ENCODE results near the gene PRKCA.
"Not testable (repeated sequence)": the region's sequence is repeated elsewhere in the genome, so short reads cannot be mapped to it uniquely, and the experiment has no call there.

PRKCA gene

DNA sequence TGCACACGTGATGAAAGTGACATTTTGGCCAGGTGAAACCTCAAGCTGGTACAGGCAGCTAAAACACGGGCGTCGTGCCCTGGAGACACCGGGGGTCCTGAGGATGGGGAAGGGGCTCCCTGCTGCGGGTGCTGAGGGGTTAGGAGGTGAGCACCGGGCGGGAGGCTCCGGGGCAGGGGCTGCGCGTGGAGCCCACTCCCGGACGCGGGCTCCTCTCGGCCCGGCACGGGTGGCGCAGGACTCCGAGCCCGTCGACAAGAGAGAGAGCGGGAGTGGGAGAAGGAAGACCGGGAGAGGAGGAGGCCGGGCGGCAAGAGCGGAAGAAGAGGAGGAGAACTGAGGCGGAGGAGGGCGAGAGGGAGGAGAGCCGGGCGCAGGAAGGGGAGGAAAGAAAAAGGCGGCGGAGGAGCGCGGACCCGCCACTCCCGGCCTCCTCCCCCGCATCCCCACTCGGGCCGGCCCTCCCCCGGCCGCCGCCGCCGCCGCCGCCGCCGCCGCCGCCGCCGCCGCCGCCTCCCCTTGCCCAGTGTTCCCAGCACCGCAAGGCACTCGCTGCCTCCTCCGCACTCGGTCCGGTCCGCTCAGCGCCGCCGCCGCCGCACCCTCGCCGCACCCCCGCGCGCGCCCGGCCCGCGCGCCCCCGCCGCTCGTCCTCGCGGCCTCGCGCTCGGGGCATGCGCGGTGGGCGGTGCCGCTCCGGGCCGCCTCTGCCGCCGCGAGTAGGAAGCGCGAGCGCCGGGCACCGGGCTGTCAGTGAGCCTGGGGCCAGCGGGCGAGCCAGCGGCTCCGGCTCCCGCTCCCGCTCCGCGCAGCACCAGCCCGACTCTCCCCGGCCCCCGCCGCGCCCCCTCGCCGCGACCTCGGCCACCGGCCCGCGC, at the start of gene PRKCA:
Gene PRKCA, plus strand, starts transcription at position 750 of the 878 bp plus-strand sequence.
- DNase-seq = peak; percentile 71

DNA sequence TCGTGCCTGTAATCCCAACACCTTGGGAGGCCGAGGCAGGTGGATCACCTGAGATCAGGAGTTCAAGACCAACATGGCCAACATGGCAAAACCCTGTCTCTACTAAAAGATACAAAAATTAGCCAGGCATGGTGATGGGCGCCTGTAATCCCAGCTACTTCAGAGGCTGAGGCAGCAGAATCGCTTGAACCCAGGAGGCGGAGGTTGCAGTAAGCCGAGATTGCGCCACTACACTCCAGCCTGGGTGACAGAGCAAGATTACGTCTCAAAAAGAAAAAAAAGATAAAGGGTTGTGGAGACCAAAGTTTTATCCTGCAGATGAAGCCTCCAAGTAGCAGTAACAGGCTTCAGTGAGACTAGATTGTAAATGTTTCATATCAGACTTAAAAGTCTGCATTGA, 49.0 kb upstream of the PRKCA start:
- not testable (repeated sequence) for DNase-seq

DNA sequence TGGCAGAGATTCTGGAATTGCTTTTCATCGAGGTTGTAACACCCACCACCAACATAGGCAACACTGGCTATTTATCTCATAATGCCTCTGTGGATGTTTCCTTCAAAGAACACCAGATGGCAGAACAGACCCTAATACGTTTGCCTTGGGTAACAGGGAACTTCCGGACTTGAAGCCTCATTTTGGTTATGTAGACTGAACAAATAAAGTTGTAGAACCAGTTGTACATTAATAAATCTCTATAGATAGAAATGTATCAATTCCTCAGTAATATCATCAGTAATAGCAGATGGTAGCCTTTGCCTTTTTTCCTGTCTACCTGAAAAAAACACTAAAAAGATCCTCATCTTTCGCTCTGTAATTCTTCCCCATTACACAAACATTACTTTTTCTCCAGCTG, 47.3 kb upstream of the PRKCA start:
- peak; percentile 34 for DNase-seq

DNA sequence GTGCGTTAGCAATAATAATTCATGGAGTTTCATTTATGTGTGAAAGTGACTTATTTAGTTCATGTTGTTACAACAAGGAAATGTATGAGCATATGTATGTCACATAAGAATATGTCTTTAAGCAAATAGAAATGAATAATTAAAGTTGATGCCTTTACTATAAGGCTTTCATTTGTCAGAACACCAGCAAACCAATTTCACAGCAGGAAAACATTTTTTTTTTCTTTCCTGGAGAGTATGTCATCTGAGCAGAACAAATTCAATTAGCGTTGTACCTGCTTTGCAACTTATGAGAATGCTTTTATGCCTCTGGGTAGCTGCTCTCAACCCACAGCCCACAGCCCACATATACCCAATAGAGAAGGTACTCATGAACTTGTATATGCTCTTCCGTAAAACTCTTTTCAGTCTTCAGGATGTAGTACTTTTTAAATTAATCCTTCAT, 46.9 kb upstream of the PRKCA start:
- DNase-seq = no peak

DNA sequence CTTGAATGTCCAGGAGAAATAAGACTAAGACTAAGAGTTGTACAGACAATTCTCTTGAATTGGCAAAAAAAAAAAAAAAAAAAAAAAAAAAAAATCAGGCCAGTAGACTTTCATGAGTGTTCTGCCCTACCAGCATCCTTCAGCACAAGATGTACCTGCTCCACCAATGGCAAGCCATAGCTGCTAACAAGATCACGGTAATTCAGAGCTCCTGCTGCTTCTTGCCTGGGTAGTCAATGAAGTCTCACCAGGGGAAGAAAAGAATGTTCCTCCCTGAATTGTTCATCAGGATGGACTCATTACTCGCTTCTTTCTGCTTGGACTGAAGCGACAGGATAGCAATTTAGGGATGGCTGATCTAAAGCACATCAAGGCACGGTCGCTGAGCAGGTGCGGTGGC, 42.1 kb upstream of the PRKCA start:
- DNase-seq = no peak

DNA sequence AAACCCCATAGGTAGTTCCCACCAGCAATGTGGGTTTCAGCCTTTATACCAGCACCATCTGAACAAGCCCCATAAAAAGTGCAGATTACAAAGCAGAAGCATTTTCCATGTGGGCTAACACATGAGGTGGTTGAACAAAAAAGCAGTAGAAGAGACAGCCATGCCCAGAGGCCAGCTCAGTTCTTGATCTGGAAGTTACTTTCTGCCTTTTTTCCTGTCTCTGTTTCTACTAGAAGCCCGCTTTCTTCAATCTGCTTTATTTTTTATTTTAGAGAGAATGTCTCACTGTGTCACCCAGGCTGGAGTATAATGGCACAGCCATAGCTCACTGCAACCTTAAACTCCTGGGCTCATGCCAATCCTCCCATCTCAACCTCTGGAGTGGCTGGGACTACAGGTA, 41.7 kb upstream of the PRKCA start:
- no peak for DNase-seq

DNA sequence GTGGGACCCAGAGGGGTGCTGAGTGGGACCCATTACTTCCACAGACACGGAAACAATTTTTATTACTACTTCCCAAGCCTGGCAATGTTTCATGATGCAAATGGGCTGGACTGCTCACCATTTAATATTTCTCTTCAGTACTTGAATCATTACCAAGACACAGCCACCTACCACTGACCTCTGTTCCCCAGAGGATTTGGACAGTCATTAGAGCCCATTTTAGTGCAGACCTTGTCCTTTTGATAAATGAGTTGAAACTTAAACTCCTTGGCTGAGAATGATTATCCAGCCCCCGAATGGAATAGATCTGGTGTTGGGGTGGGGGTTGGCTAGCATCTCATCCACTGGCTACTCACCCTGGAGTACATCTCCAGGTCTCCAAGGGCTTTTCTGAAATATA, 39.6 kb upstream of the PRKCA start:
- no peak for DNase-seq

DNA sequence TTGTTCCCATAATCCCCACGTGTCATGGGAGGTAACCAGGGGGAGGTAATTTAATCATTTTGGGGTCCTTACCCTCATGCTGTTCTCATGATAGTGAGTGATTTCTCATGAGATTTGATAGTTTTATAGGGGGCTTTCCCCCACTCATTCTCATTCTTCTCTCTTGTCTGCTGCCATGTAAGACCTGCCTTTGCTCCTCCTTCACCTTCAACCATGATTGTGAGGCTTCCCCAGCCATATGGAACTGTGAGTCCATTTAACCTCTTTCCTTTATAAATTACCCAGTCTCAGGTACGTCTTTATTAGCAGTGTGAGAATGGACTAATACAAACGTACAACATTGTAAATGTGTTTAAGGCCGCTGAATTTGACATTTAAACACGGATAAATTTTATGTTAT, 37.7 kb upstream of the PRKCA start:
- no peak for DNase-seq

DNA sequence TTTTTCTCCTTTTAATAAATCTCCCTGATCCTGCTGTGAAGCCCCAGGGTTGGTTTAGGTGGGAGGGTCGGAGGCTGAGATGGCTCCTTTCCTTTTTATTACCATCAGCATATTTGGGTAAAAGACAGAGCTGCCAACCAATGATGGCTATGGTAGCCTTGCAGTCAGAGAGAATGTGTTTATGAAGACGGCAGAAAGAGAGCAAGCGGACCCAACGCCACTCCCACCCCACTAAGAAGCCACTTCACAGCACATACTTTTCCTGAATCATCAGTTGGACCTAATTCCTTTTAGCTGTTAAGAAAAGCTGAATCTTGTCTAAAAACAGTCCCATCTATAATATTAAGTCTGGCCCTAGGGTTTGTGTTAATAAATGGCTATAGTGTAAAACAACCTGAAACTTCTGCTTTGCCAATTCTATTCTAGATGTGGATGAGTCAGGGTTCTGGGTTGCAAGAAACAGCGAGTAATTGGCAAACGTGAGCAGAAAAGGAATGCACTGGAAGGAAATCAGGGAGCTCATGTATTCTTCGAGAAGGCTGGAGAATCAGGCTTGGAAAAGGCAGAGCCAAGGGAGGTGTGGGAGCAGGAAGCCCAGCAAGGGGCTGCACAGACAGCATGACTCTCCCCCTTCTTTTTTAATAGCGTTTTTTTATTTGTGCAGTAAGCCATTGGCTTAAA, 34.0 kb upstream of the PRKCA start:
- no peak for DNase-seq

DNA sequence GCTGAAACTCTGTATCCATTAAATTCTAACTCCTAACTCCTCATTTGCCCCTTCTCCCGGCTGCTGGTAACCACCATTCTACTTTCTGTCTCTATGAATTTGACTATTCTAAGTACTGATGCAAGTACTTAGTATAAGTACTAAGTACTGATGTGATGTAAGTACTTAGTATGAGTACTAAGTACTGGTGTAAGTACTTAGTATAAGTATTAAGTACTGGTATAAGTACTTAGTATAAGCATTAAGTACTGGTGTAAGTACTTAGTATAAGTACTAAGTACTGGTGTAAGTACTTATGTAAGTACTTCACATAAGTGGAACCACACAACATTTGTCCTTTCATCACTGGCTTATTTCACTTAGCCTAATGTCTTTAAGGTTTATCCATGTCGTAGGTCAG, 32.3 kb upstream of the PRKCA start:
- no peak for DNase-seq

DNA sequence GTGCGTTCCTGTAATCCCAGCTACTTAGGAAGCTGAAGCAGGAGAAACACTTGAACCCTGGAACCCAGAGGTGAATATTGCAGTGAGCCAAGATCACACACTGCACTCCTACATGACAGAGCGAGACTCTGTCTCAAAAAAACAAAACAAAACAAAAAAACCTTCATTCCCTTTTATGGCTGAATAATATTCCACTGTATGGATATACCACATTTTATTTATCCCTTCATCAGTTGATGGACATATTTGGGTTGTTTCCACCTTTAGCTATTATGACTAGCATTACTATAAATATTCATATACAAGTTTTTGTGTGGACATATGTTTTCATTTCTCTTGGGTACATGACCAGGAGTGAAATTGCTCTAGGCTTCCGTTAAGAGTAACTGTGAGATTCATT, 30.9 kb upstream of the PRKCA start:
- DNase-seq = no peak

DNA sequence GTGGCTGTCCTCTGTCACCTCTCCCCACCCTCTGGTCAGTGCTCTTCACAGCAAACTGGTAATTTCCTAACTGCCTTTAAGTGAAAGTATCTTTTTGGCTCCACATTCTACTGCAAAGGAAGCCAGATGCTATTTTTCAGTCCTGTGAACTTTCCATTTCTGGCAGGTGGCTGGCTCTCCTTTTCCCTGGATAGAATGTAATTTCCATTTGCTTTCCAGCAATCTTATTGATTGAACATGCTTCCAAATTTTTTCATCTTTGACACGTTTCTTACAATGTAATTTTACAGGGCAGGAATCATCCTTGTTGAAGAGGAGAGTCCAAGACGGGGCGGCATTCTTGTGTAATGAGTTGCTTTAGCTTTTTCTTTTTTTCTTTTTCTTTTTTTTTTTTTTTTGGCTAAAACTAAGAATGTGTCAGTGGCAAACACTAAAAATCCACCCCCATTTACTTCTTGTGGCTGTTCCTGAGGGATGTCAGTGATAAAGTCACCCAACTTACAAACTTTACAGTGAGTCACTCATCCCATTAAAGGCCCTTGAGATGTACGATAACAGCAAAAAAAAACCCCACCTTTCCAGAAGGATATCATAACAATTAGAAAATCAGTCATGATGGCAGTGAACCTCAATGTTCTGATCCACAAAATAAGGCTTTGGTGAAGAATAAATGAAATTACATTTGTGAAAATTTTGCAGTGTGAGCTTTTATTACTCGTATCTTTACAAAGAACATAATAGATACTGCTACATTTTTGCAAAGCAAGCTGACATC, 29.4 kb upstream of the PRKCA start:
- no peak for DNase-seq

DNA sequence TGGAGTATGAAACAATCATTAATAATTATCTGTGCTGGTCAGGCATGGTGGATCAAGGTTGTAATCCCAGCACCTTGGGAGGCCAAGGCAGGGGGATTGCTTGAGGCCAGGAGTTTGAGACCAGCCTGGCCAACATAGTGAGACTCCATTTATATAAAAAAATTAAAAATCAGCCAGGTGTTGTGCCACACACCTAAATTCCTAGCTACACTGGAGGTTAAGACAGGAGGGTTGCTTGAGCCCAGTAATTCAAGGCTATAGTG, 28.9 kb upstream of the PRKCA start:
- no peak for DNase-seq

DNA sequence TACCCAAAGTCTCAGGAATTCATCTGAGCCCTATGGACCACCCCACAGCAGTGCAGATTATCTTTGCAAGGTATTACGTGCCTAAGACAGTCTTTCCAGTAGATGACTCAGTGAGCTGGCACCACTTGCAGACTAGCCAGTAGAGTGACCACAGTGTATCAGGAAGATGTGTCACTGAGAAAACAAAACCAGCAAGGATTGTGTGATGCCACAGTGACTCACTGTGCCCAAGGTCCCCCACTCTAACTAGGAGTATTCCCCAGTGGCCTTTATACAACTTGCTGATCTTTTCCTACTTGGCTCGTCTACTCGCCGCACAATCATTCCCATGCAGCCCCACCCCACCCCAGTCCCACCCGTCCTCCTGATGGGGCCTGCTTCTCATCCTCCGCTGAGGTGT, 26.8 kb upstream of the PRKCA start:
- DNase-seq = no peak

DNA sequence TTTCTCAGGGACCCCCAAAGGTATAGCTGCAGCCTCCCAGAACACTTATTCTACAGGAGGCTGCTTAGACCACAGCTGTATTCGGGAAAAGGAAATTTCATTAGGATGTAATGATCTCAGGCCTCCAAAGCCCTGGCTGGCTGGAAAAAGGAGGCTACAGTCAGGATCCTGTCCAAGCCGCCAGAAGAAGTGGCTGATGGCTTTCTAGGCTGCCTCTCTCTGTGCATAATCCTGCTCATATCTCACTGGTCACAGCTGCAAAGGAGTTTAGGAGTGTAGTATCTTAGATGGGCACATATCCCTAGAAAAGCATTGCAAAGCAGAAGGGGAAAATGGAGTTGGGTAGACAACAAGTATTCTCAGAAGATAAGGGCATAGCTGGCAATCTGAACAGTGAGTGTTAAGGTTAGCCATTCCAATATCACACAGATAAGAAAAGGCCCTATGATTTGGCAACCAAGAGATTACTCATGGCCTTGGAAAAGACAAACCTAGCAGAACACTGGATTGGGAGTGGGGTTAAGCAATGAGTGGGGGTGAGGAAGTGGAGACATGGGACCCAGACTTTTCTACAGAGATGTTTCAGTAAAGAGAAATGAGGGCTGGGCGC, 26.0 kb upstream of the PRKCA start:
- no peak for DNase-seq

DNA sequence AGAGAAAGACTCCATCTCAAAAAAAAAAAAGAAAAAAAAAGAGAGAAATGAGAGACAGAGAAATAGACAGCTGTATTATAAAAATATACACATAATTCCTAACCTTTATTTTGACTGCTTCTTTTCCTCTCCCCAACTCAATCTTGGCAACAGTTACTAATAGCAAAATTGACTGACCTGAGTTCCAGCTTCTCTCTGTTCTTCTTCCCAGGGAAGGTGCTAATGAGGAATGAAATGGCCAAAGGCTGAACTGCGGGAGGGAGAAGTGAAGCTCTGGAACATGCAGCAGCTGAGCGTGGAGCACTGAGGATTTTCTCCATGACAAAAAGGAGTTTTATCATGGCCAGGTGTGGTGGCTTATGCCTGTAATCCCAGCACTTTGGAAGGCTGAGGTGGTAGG, 25.2 kb upstream of the PRKCA start:
- no peak for DNase-seq

DNA sequence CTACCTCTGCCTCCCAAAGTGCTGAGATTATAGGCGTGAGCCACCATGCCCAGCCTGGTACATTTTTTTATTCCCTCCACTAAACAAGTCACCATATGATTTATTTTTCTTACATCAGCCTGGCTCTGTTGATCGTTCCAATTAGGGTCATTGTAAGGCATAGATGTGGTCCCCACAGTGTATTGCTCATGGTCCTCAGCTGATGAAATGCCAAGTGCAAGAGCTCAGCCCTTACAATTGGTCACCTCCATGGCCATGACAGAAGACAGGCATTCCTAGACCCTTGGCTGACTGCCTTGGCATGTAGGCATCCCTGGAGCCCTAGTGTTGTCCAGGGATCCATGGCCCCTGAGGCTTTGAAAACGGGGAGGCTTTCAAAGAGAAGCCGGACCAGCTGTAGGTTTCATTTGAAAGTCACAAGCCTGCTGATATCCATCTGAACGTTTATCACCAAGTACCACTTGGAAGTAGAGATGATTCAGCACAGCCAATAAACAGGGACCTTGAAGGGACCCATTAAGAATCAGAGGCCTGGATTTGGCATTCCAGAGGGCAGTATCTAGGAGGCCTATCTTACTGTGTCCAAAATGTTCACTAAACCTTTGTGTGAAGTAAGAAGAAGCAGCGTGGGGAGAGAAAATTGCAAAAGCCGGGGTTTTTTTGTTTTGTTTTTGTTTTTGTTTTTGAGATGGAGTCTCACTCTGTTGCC, 20.6 kb upstream of the PRKCA start:
- no peak for DNase-seq

DNA sequence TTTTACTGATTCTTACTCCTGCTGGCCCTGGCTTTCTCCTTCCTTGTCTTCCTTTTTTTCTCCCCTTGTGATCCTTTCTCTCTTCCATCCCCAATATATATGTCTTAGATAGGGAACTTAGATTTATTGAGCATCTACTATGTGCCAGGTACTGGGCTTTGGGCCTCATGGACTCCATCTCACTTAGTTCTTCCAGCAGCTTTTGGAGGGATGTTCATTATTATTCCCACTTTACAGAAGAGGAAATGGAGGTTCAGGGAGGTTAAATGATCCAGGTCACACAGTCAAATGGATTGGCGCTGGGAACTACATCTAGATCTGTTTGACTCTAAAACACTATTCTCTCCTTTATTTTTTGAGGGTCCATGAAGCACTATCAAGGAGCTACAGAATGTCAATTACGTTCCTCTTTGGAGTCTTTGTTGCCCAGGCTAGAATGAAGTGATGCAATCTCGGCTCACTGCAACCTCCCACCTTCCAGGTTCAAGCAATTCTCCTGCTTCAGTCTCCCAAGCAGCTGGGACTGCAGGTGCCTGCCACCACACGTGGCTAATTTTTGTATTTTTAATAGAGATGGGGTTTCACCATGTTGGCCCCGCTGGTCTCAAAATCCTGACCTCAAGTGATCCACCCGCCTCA, 19.0 kb upstream of the PRKCA start:
- no peak for DNase-seq

DNA sequence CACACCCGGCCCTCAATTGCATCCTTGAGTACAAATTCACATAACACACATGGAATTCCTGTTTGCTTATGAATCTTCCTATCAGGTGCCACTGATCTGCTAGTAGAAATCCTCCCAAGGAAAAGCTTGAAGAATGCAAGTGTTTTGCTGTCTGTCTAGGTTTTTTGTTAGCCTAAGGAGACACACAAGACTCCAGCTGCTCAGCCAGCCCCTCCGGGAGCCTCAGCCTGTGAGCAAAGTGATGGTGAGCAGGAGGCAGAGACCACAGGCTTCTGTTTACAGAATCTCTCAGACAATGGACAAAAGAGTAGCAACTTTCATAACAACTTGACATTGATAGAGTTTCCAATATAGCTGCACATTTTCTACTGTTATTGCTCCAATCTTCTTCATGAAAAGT, 18.4 kb upstream of the PRKCA start:
- no peak for DNase-seq

DNA sequence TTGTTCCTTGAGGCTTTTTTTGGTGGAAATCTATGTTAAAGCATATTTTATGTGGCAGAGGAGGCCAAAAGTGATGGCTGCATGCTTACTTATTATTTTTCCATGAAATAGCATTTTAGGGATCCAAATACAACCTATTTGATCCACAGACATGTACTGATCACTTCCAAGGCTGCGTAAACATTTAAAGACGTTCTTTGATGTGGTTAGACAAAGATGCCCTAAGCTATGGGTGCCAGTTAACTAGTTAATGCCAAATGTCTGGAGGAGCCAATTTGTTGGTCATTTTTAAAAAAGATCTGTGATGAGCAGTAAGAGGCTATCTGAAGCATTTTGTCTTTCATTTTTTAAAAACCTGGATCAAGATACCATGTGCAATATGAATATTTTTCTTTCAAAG, 17.3 kb upstream of the PRKCA start:
- no peak for DNase-seq

DNA sequence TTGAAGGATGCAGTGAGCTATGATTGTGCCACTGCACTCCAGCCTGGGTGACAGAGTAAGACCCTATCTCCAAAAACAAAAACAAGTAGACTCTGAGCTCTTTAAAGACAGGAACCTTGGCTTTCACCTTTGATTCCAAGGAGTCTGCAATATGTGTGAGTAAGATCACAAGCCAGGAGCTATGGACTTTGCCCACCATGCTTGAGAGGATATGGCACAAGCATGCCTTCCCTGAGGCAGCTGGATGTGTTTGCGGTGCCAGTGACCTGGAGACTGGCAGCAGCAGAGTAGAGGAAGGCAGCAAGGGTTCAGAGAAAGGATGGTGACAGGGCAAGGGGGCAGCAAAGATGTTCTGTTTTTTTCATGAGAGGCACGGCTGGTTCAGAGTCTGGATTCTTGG, 14.5 kb upstream of the PRKCA start:
- DNase-seq = no peak

DNA sequence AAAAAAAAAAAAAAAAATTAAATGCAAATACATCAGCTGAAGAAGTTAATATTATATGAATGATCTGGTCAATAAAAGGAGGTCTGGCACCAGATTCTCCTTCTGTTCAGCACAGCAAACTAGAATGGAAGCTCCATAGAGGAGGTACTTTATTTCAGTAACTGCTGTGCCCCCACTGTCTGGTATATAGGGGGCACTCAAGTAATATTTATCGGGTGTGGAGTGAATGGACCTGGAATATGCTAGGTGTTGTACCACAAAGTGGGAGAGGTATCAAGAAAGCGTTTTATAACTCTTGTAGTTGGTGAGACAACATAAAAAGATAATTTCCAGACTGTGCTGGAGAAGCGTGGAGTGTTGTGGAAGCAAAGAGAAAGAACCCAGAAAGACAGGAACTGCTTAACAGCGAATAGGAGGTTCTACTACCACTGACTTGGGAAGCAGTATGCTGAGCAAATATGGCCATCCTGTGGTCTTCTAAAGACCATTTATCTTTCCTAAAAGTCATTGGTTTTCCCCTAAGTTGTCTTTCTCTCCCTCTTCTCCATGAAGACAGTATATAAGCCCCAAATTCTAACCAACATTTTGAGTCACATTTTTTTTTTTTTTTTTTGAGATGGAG, 12.2 kb upstream of the PRKCA start:
- no peak for DNase-seq

All from GDM1 (cell line).